Kidney (tissue), 14 donors: ENCODE results near the gene BST1. TPM values are rescaled to one million over a fixed set of nuclear protein-coding genes. Genes with fewer than 3 reads are reported as not detected.

ENCODE experiments used
- DNase-seq, 5 donors: peaks; one replicate each; pipeline ENCODE4 v3.0.0-alpha.2; 2013 to 2020
- FAIRE-seq: peaks from 2 replicates; lab custom pipeline; 2012; peaks lifted over from hg19 to GRCh38; lab: Jason Lieb, UNC
- H3K27ac ChIP-seq, 2 donors: one replicate each; pipeline ENCODE4 v1.7.0; 2013; ENCODE audit warnings: low read depth in 2 of 2, low read length in 2 of 2, inconsistent platforms in 1 of 2
- H3K27me3 ChIP-seq: one replicate; pipeline ENCODE4 v1.7.1; 2013; ENCODE audit warnings: low read length, inconsistent platforms; ENCODE audit not compliant: control insufficient read depth, insufficient read depth
- H3K36me3 ChIP-seq, 3 donors: one replicate each; pipeline versions ENCODE4 v1.7.0 to v1.7.1; 2013; ENCODE audit warnings: low read length in 3 of 3, control low read depth in 1 of 3, inconsistent platforms in 1 of 3; ENCODE audit not compliant: insufficient read depth in 3 of 3, control insufficient read depth in 2 of 3
- H3K4me1 ChIP-seq, 3 donors: one replicate each; pipeline versions ENCODE4 v1.7.0 to v1.7.1; 2013; ENCODE audit warnings: low read length in 3 of 3, inconsistent platforms in 1 of 3, low read depth in 1 of 3; ENCODE audit not compliant: control insufficient read depth in 2 of 3, insufficient read depth in 2 of 3
- H3K4me3 ChIP-seq, 3 donors: one replicate each; pipeline versions ENCODE4 v1.7.0 to v1.8.1; 2013; ENCODE audit warnings: low read length in 3 of 3, control low read depth in 1 of 3, inconsistent platforms in 1 of 3
- H3K9ac ChIP-seq, 3 donors: one replicate each; pipeline versions ENCODE4 v1.7.0 to v1.7.1; 2013; ENCODE audit warnings: low read length in 3 of 3, control low read depth in 1 of 3, inconsistent platforms in 1 of 3
- H3K9me3 ChIP-seq, 3 donors: one replicate each; pipeline versions ENCODE4 v1.7.0 to v1.7.1; 2013; ENCODE audit warnings: low read length in 3 of 3, control low read depth in 1 of 3, inconsistent platforms in 1 of 3; ENCODE audit not compliant: control insufficient read depth in 2 of 3, insufficient read depth in 1 of 3
- CTCF ChIP-seq: IDR thresholded peaks from 3 replicates; pipeline ENCODE4 v1.5.1; 2012; ENCODE audit warnings: mild to moderate bottlenecking, moderate library complexity, borderline replicate concordance; ENCODE audit not compliant: insufficient read depth; ENCODE audit errors: extremely low read depth
- intact Hi-C: fragments of 100-400 bp; cut with DNase I; formaldehyde crosslinking; loops from one replicate; pipeline ENCODE4 v1.11.1; 2022
- polyA plus RNA-seq: library from polyadenylated mRNA; stranded (reverse); fragments of 350-450 nt; fragmentation: Illumina TruSeq; extraction: RNeasy Lipid Tissue Mini Kit (QIAGEN cat#74804); gene quantifications from one replicate; pipeline ENCODE4 v1.2.3, GENCODE V29; 2014; ENCODE audit warnings: low read depth, low replicate concordance; ENCODE audit not compliant: insufficient read depth
- total RNA-seq: library from RNA; stranded (reverse); fragmentation: NEBNext Ultra II Directional; extraction: Animal tissue kit (Norgen Biotek cat#: 25700); gene quantifications from one replicate; pipeline ENCODE4 v1.2.1, GENCODE V29; 2021
- donor health status: control.
- donor health status: control.
- donor health status: control.
- donor health status: control.
- donor health status: control.
- donor health status: DM: yes; HTN: yes; CAD: no.
- donor health status: Normal renal cell carcinoma (clear cell type).

The BST1 gene
- total and polyA plus RNA-seq, 2 donors from 2014 or later = 5.3 to 19.0 TPM

DNA sequence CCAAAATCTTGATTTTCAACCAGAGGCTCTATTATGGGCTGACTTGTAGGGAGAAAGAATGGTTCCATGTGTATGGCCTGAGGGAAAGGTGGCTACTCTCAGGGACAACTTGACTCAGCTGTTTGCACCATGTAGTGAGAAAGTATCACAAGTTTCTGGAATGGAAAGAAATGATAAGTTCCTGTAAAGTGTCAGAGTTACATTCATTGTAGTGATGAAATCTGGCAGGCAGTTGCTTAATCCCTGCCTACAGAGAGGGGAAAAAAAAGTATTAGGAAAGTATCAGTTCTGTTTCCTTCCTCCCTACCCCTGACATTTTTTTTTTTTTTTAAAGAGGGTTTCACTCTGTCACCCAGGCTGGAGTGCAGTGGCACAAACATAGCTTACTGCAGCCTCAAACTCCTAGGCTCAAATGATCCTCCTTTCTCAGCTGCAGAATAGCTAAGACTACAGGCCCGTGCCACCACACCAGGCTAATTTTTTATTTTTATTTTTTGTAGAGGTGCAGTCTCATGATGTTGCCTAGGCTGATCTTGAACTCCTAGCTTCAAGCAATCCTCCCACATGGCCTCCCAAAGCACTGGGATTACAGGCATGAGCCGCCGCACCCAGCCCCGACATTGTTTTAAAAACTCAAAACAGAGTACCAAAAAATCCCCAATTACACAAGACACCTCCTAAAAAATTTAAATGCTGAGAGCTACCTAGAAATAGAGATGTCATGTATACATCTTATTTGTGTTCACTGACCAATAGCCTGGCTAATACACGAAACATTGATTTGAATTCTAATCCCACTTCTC, 42.9 kb upstream of the BST1 start:
- Histone ChIP-seq H3K4me3 (no peak overlapping the region), H3K4me1 (peaks cover 0 to 12% (median 0%) of the 10 kb centered on the region in 3 donors), H3K27me3 (no peaks in the 10 kb centered on the region), H3K9ac (no peak overlapping the region), H3K27ac (no peak overlapping the region), H3K36me3 (no peaks in the 10 kb centered on the region), H3K9me3 (no peaks in the 10 kb centered on the region)
- intact Hi-C loops = no loop called here
- DNase-seq (no peak), FAIRE-seq (no peak)
- TF ChIP-seq CTCF = no peak

- no peak overlapping the region for H3K9ac ChIP-seq
Measured at GRCh38 chr4:15665753-15666365, 37.0 kb upstream of the BST1 start.

DNA sequence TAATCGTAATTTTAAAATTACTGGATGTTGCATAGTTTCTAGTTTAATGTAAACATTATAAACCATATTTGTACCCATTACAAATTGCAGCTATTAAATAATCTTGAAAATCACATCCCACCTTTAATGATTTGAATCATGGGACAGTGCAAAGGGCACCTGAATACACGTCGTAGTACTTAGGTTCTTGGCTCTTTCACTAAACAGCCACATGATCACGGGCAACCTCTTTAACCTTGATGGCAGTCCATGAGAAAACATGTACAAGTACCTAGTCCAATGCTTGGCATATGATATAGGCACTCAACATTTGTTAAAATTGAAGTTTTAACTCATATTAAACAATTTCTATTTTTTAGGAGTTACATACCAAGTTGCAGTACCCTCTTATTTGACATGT, 35.9 kb upstream of the BST1 start:
- H3K36me3 ChIP-seq = no peaks in the 10 kb centered on the region
- peaks cover 0 to 4% (median 0%) of the 10 kb centered on the region in 3 donors for H3K4me1 ChIP-seq
- H3K4me3 ChIP-seq = no peak overlapping the region
- no peaks in the 10 kb centered on the region for H3K27me3 ChIP-seq
- H3K9me3 ChIP-seq = no peaks in the 10 kb centered on the region
- intact Hi-C loops = no loop called here
- DNase-seq (no peak), FAIRE-seq (no peak)
- no peak overlapping the region for H3K27ac ChIP-seq
- no peak for TF ChIP-seq CTCF
- H3K9ac ChIP-seq = no peak overlapping the region

More at GRCh38 chr4:15665753-15666365, 37.0 kb upstream of the BST1 start:
- FAIRE-seq = no peak
- DNase-seq = no peak
- peaks cover 0 to 4% (median 0%) of the 10 kb centered on the region in 3 donors for H3K4me1 ChIP-seq
- no peak overlapping the region for H3K27ac ChIP-seq
- H3K9me3 ChIP-seq = no peaks in the 10 kb centered on the region
- H3K4me3 ChIP-seq = no peak overlapping the region
- intact Hi-C loops = no loop called here
- H3K36me3 ChIP-seq = no peaks in the 10 kb centered on the region
- no peak for TF ChIP-seq CTCF
- H3K27me3 ChIP-seq = no peaks in the 10 kb centered on the region
